ENCODE results near the gene GPR157. TPM values are rescaled to one million over a fixed set of nuclear protein-coding genes. Genes with fewer than 3 reads are reported as not detected.
"Not testable (repeated sequence)": the region's sequence is repeated elsewhere in the genome, so short reads cannot be mapped to it uniquely, and the experiment has no call there.

Gene GPR157
- total RNA-seq, 1 donor from 2014 or later = 19.4 TPM

GRCh38 chr1:9129266-9130041 lies 552 bp upstream of the GPR157 start:
- peak overlapping the region; percentile 74 to 80 for H3K4me3 ChIP-seq
- no peaks in the 10 kb centered on the region for H3K36me3 ChIP-seq
- TF ChIP-seq, protein P1, sequence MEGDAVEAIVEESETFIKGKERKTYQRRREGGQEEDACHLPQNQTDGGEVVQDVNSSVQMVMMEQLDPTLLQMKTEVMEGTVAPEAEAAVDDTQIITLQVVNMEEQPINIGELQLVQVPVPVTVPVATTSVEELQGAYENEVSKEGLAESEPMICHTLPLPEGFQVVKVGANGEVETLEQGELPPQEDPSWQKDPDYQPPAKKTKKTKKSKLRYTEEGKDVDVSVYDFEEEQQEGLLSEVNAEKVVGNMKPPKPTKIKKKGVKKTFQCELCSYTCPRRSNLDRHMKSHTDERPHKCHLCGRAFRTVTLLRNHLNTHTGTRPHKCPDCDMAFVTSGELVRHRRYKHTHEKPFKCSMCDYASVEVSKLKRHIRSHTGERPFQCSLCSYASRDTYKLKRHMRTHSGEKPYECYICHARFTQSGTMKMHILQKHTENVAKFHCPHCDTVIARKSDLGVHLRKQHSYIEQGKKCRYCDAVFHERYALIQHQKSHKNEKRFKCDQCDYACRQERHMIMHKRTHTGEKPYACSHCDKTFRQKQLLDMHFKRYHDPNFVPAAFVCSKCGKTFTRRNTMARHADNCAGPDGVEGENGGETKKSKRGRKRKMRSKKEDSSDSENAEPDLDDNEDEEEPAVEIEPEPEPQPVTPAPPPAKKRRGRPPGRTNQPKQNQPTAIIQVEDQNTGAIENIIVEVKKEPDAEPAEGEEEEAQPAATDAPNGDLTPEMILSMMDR (IDR thresholded peaks at IDR 0.05) = no peak
- peak in 1 of 2 donors; percentile 37 for TF ChIP-seq POLR2AphosphoS5 (IDR thresholded peaks at IDR 0.05; ENCODE audit: insufficient read depth in 1 of 2, low read depth in 1 of 2)
- no peak for TF ChIP-seq POLR2A (IDR thresholded peaks at IDR 0.05)
- no peaks in the 10 kb centered on the region for H3K9me3 ChIP-seq
- peaks cover 30% of the 10 kb centered on the region for H3K4me1 ChIP-seq
- intact Hi-C loops (cut with DNase I) = no loop called here
- no peaks in the 10 kb centered on the region for H3K27me3 ChIP-seq
- DNase-seq (ENCODE audit: extremely low spot score in 2 of 2) = peak in 1 of 2 donors; percentile 94
- H3K27ac ChIP-seq = peak overlapping the region; percentile 97

GRCh38 chr1:9128166-9128519 lies 759 bp downstream of the GPR157 start:
- no peaks in the 10 kb centered on the region for H3K36me3 ChIP-seq
- H3K9me3 ChIP-seq = no peaks in the 10 kb centered on the region
- H3K27ac ChIP-seq = peak overlapping the region; percentile 97
- H3K4me3 ChIP-seq = peak overlapping the region; percentile 74 to 80
- H3K4me1 ChIP-seq = peaks cover 30% of the 10 kb centered on the region
- no peaks in the 10 kb centered on the region for H3K27me3 ChIP-seq
- TF ChIP-seq POLR2A (IDR thresholded peaks at IDR 0.05) (no peak), POLR2AphosphoS5 (IDR thresholded peaks at IDR 0.05; ENCODE audit: insufficient read depth in 1 of 2, low read depth in 1 of 2) (no peak)
- TF ChIP-seq, protein P1 (IDR thresholded peaks at IDR 0.05) = no peak
- DNase-seq (ENCODE audit: extremely low spot score in 2 of 2) = no peak
- intact Hi-C loops (cut with DNase I) = no loop called here

- Histone ChIP-seq H3K27me3 (no peaks in the 10 kb centered on the region), H3K36me3 (no peaks in the 10 kb centered on the region), H3K9me3 (no peaks in the 10 kb centered on the region), H3K4me3 (peak overlapping the region; percentile 74 to 80), H3K4me1 (peaks cover 33% of the 10 kb centered on the region), H3K27ac (peak overlapping the region; percentile 97)
- intact Hi-C loops (cut with DNase I) = no loop called here
- TF ChIP-seq POLR2AphosphoS5 (IDR thresholded peaks at IDR 0.05; ENCODE audit: insufficient read depth in 1 of 2, low read depth in 1 of 2) = no peak
- TF ChIP-seq POLR2A (IDR thresholded peaks at IDR 0.05) = no peak
- TF ChIP-seq, protein P1 (IDR thresholded peaks at IDR 0.05) = no peak
- no peak for DNase-seq (ENCODE audit: extremely low spot score in 2 of 2)
Measured at GRCh38 chr1:9127395-9128165, 1.3 kb downstream of the GPR157 start.

GRCh38 chr1:9126511-9126910 lies 2.4 kb downstream of the GPR157 start:
- Histone ChIP-seq H3K36me3 (no peaks in the 10 kb centered on the region), H3K4me1 (peaks cover 41% of the 10 kb centered on the region), H3K27ac (peak overlapping the region; percentile 97), H3K27me3 (no peaks in the 10 kb centered on the region), H3K9me3 (no peaks in the 10 kb centered on the region), H3K4me3 (peak overlapping the region in 1 of 2 donors; percentile 80)
- TF ChIP-seq, protein P1 (IDR thresholded peaks at IDR 0.05) = no peak
- peak in 1 of 2 donors; percentile 41 for TF ChIP-seq POLR2AphosphoS5 (IDR thresholded peaks at IDR 0.05; ENCODE audit: insufficient read depth in 1 of 2, low read depth in 1 of 2)
- DNase-seq (ENCODE audit: extremely low spot score in 2 of 2) = no peak
- intact Hi-C loops (cut with DNase I) = no loop called here

GRCh38 chr1:9125847-9126246 lies 3.1 kb downstream of the GPR157 start:
- H3K4me3 ChIP-seq; H3K36me3 ChIP-seq; H3K27ac ChIP-seq; H3K9me3 ChIP-seq; H3K27me3 ChIP-seq; intact Hi-C loops (cut with DNase I); DNase-seq (ENCODE audit: extremely low spot score in 2 of 2): not testable (repeated sequence)
- H3K4me1 ChIP-seq = peaks cover 41% of the 10 kb centered on the region

Measured in vagina (tissue), 2 donors.